Measurements from ENCODE around the gene QRICH1. TPM values are rescaled to one million over a fixed set of nuclear protein-coding genes. Genes with fewer than 3 reads are reported as not detected.

QRICH1 gene
- total and polyA plus RNA-seq, 10 of the 15 experiments (the other 5 are each of a cell fraction or from before 2014, with no cell fraction given): 22.2 to 116 (median 81.4) TPM

DNA sequence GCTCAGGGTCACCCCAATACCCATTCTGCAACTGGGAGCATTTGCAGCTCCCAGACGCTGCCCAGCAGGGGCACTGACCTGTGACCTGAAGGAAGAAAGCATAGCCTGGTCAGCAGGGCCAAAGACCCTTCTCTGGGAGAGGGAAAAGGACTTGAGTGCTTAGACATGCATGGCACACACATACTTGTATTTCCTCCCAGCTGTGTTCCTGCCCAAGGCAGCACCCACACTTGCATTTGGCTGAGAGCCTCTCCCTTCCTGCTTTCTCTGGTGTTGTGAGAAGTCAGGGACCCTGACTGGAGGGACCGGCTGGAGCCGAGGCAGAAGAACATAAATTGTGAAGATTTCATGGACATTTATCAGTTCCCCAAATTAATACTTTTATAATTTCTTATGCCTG is 46.2 kb upstream of the QRICH1 start:
- Histone ChIP-seq H3K27me3 (replicated peaks in 1 of 2; ENCODE audit: control insufficient read depth in 2 of 2, insufficient read depth in 2 of 2, low read length in 1 of 2) (no peaks in the 10 kb centered on the region), H3K4me2 (ENCODE audit: control insufficient read depth, insufficient read depth) (no peak overlapping the region), H3K79me2 (ENCODE audit: control insufficient read depth, insufficient read depth, low read length) (no peaks in the 10 kb centered on the region), H3K27ac (ENCODE audit: control insufficient read depth, insufficient read depth) (no peak overlapping the region), H3K36me3 (ENCODE audit: control insufficient read depth in 2 of 2, insufficient read depth in 2 of 2, low read length in 1 of 2) (no peaks in the 10 kb centered on the region), H2AFZ (ENCODE audit: control insufficient read depth, low read depth, low read length) (no peak overlapping the region), H3K4me1 (ENCODE audit: control insufficient read depth, insufficient read depth, low read length) (no peaks in the 10 kb centered on the region), H3K4me3 (no peak overlapping the region), H4K20me1 (ENCODE audit: control insufficient read depth, insufficient read depth) (no peaks in the 10 kb centered on the region), H3K9ac (ENCODE audit: control insufficient read depth, insufficient read depth, low read length) (no peak overlapping the region), H3K9me3 (replicated peaks; ENCODE audit: control insufficient read depth, insufficient read depth, low read length) (no peaks in the 10 kb centered on the region; the same call in 2 of the 3 replicates)
- no peak for ATAC-seq
- WGBS (ENCODE audit: insufficient coverage, insufficient replicate concordance, low lambda C conversion rate, missing lambda C conversion rate): 34% methylated on average over 3 of the region's 3 CpGs
- no peak for FAIRE-seq
- intact Hi-C loops (cut with micrococcal nuclease; ENCODE audit: unreplicated experiment): no loop called here
- in situ Hi-C loops (cut with MboI): no loop called here
- POLR2A ChIA-PET: interaction anchor here (0.6 kb wide), 1 partner anchor 8 kb away, joined by 5 read pairs; no protein-coding TSS in a partner anchor
- SMC1A ChIA-PET (ENCODE audit: uncharacterized antibody, unreplicated experiment): no interaction called here
- DNase-seq (ENCODE audit: low read depth, low spot score): no peak
- BruUV-seq (replicated peaks): no TSS peak
- TF ChIP-seq STAT1 (conservative IDR thresholded peaks at IDR 0.05): no peak
- no peak for TF ChIP-seq HCFC1 (IDR thresholded peaks at IDR 0.05; ENCODE audit: low read length)
- TF ChIP-seq, protein P1, sequence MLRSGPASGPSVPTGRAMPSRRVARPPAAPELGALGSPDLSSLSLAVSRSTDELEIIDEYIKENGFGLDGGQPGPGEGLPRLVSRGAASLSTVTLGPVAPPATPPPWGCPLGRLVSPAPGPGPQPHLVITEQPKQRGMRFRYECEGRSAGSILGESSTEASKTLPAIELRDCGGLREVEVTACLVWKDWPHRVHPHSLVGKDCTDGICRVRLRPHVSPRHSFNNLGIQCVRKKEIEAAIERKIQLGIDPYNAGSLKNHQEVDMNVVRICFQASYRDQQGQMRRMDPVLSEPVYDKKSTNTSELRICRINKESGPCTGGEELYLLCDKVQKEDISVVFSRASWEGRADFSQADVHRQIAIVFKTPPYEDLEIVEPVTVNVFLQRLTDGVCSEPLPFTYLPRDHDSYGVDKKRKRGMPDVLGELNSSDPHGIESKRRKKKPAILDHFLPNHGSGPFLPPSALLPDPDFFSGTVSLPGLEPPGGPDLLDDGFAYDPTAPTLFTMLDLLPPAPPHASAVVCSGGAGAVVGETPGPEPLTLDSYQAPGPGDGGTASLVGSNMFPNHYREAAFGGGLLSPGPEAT (IDR thresholded peaks at IDR 0.05; ENCODE audit: low read depth): no peak
- TF ChIP-seq ZBED1 (IDR thresholded peaks at IDR 0.05; ENCODE audit: borderline replicate concordance): no peak
- TF ChIP-seq, protein P2, sequence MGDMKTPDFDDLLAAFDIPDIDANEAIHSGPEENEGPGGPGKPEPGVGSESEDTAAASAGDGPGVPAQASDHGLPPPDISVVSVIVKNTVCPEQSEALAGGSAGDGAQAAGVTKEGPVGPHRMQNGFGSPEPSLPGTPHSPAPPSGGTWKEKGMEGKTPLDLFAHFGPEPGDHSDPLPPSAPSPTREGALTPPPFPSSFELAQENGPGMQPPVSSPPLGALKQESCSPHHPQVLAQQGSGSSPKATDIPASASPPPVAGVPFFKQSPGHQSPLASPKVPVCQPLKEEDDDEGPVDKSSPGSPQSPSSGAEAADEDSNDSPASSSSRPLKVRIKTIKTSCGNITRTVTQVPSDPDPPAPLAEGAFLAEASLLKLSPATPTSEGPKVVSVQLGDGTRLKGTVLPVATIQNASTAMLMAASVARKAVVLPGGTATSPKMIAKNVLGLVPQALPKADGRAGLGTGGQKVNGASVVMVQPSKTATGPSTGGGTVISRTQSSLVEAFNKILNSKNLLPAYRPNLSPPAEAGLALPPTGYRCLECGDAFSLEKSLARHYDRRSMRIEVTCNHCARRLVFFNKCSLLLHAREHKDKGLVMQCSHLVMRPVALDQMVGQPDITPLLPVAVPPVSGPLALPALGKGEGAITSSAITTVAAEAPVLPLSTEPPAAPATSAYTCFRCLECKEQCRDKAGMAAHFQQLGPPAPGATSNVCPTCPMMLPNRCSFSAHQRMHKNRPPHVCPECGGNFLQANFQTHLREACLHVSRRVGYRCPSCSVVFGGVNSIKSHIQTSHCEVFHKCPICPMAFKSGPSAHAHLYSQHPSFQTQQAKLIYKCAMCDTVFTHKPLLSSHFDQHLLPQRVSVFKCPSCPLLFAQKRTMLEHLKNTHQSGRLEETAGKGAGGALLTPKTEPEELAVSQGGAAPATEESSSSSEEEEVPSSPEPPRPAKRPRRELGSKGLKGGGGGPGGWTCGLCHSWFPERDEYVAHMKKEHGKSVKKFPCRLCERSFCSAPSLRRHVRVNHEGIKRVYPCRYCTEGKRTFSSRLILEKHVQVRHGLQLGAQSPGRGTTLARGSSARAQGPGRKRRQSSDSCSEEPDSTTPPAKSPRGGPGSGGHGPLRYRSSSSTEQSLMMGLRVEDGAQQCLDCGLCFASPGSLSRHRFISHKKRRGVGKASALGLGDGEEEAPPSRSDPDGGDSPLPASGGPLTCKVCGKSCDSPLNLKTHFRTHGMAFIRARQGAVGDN (IDR thresholded peaks at IDR 0.05): no peak
- TF ChIP-seq, protein P3, sequence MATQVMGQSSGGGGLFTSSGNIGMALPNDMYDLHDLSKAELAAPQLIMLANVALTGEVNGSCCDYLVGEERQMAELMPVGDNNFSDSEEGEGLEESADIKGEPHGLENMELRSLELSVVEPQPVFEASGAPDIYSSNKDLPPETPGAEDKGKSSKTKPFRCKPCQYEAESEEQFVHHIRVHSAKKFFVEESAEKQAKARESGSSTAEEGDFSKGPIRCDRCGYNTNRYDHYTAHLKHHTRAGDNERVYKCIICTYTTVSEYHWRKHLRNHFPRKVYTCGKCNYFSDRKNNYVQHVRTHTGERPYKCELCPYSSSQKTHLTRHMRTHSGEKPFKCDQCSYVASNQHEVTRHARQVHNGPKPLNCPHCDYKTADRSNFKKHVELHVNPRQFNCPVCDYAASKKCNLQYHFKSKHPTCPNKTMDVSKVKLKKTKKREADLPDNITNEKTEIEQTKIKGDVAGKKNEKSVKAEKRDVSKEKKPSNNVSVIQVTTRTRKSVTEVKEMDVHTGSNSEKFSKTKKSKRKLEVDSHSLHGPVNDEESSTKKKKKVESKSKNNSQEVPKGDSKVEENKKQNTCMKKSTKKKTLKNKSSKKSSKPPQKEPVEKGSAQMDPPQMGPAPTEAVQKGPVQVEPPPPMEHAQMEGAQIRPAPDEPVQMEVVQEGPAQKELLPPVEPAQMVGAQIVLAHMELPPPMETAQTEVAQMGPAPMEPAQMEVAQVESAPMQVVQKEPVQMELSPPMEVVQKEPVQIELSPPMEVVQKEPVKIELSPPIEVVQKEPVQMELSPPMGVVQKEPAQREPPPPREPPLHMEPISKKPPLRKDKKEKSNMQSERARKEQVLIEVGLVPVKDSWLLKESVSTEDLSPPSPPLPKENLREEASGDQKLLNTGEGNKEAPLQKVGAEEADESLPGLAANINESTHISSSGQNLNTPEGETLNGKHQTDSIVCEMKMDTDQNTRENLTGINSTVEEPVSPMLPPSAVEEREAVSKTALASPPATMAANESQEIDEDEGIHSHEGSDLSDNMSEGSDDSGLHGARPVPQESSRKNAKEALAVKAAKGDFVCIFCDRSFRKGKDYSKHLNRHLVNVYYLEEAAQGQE (IDR thresholded peaks at IDR 0.05; ENCODE audit: low read depth, low read length): no peak
- TF ChIP-seq SUZ12 (IDR thresholded peaks at IDR 0.05; ENCODE audit: unreplicated experiment): no peak
- no peak for TF ChIP-seq ZNF384 (IDR thresholded peaks at IDR 0.05; ENCODE audit: borderline replicate concordance, low read depth, low read length)
- TF ChIP-seq TCF12 (IDR thresholded peaks at IDR 0.05; ENCODE audit: low read depth, low read length): no peak
- RAD21 ChIA-PET (ENCODE audit: unreplicated experiment): no interaction called here
- CTCF ChIA-PET: no interaction called here
